ENCODE data around the gene ATAD5. TPM values are rescaled to one million over a fixed set of nuclear protein-coding genes. Genes with fewer than 3 reads are reported as not detected.

ATAD5 gene
- total and polyA plus RNA-seq, 2 of the 13 experiments (the other 11 are each of a cell fraction or from before 2014, with no cell fraction given): 1.8 to 10.7 TPM

- TF ChIP-seq, protein P1, sequence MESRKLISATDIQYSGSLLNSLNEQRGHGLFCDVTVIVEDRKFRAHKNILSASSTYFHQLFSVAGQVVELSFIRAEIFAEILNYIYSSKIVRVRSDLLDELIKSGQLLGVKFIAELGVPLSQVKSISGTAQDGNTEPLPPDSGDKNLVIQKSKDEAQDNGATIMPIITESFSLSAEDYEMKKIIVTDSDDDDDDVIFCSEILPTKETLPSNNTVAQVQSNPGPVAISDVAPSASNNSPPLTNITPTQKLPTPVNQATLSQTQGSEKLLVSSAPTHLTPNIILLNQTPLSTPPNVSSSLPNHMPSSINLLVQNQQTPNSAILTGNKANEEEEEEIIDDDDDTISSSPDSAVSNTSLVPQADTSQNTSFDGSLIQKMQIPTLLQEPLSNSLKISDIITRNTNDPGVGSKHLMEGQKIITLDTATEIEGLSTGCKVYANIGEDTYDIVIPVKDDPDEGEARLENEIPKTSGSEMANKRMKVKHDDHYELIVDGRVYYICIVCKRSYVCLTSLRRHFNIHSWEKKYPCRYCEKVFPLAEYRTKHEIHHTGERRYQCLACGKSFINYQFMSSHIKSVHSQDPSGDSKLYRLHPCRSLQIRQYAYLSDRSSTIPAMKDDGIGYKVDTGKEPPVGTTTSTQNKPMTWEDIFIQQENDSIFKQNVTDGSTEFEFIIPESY (CRISPR knock-in tag; IDR thresholded peaks at IDR 0.05): no peak
- TF ChIP-seq FOXJ3 (CRISPR knock-in tag; IDR thresholded peaks at IDR 0.05; ENCODE audit: borderline replicate concordance): peak; percentile 93
- TF ChIP-seq ZNF468 (CRISPR knock-in tag; IDR thresholded peaks at IDR 0.05): no peak
- peak; percentile 47; the same call in 1 of the 2 replicates for TF ChIP-seq ATF1 (CRISPR knock-in tag; IDR thresholded peaks at IDR 0.05)
- peak; percentile 95 for TF ChIP-seq MIXL1 (CRISPR knock-in tag; IDR thresholded peaks at IDR 0.05)
- peak; percentile 93 for TF ChIP-seq KAT2B (IDR thresholded peaks at IDR 0.05; ENCODE audit: borderline replicate concordance, low read depth, low read length)
- TF ChIP-seq FOXO1 (CRISPR knock-in tag; IDR thresholded peaks at IDR 0.05): peak; percentile 37; the same call in 1 of the 2 replicates
- TF ChIP-seq ZNF224 (CRISPR knock-in tag; IDR thresholded peaks at IDR 0.05): no peak
- 0 out of 2 replicates have a peak, but pooled peaks have one; percentile 28 for TF ChIP-seq ZMAT3 (CRISPR knock-in tag; conservative IDR thresholded peaks at IDR 0.05)
- no peak for TF ChIP-seq MTF1 (CRISPR knock-in tag; IDR thresholded peaks at IDR 0.05)
- peak; percentile 50; the same call in 1 of the 2 replicates for TF ChIP-seq TBX2 (CRISPR knock-in tag; IDR thresholded peaks at IDR 0.05; ENCODE audit: borderline replicate concordance)
- no peak for TF ChIP-seq SOX6 (IDR thresholded peaks at IDR 0.05)
- TF ChIP-seq SOX6 (CRISPR knock-in tag; IDR thresholded peaks at IDR 0.05): peak; percentile 92
- TF ChIP-seq LCORL (IDR thresholded peaks at IDR 0.05): no peak
- no peak for TF ChIP-seq LCORL (CRISPR knock-in tag; IDR thresholded peaks at IDR 0.05)
- TF ChIP-seq HOXD1 (CRISPR knock-in tag; IDR thresholded peaks at IDR 0.05): no peak
- no peak for TF ChIP-seq ZNF7 (CRISPR knock-in tag; IDR thresholded peaks at IDR 0.05)
- TF ChIP-seq FUBP1 (CRISPR knock-in tag; IDR thresholded peaks at IDR 0.05; ENCODE audit: borderline replicate concordance): no peak
- no peak for TF ChIP-seq ZNF136 (CRISPR knock-in tag; IDR thresholded peaks at IDR 0.05; ENCODE audit: low read depth)
- TF ChIP-seq KLF6 (CRISPR knock-in tag; IDR thresholded peaks at IDR 0.05): 0 out of 2 replicates have a peak, but pooled peaks have one; percentile 32
- no peak for TF ChIP-seq ZBTB38 (CRISPR knock-in tag; IDR thresholded peaks at IDR 0.05)
- TF ChIP-seq KDM4B (CRISPR knock-in tag; IDR thresholded peaks at IDR 0.05): no peak
- TF ChIP-seq, protein P2, sequence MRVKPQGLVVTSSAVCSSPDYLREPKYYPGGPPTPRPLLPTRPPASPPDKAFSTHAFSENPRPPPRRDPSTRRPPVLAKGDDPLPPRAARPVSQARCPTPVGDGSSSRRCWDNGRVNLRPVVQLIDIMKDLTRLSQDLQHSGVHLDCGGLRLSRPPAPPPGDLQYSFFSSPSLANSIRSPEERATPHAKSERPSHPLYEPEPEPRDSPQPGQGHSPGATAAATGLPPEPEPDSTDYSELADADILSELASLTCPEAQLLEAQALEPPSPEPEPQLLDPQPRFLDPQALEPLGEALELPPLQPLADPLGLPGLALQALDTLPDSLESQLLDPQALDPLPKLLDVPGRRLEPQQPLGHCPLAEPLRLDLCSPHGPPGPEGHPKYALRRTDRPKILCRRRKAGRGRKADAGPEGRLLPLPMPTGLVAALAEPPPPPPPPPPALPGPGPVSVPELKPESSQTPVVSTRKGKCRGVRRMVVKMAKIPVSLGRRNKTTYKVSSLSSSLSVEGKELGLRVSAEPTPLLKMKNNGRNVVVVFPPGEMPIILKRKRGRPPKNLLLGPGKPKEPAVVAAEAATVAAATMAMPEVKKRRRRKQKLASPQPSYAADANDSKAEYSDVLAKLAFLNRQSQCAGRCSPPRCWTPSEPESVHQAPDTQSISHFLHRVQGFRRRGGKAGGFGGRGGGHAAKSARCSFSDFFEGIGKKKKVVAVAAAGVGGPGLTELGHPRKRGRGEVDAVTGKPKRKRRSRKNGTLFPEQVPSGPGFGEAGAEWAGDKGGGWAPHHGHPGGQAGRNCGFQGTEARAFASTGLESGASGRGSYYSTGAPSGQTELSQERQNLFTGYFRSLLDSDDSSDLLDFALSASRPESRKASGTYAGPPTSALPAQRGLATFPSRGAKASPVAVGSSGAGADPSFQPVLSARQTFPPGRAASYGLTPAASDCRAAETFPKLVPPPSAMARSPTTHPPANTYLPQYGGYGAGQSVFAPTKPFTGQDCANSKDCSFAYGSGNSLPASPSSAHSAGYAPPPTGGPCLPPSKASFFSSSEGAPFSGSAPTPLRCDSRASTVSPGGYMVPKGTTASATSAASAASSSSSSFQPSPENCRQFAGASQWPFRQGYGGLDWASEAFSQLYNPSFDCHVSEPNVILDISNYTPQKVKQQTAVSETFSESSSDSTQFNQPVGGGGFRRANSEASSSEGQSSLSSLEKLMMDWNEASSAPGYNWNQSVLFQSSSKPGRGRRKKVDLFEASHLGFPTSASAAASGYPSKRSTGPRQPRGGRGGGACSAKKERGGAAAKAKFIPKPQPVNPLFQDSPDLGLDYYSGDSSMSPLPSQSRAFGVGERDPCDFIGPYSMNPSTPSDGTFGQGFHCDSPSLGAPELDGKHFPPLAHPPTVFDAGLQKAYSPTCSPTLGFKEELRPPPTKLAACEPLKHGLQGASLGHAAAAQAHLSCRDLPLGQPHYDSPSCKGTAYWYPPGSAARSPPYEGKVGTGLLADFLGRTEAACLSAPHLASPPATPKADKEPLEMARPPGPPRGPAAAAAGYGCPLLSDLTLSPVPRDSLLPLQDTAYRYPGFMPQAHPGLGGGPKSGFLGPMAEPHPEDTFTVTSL (CRISPR knock-in tag; IDR thresholded peaks at IDR 0.05; ENCODE audit: borderline replicate concordance): peak; percentile 62; the same call in 1 of the 2 replicates
Measured at GRCh38 chr17:30915833-30916611, 84.3 kb downstream of the ATAD5 start (continued).

Data from HepG2 (cell line).